SK-N-SH (cell line): ENCODE results near the gene CENPP.

Experiments
- EP300 ChIP-seq, 2 experiments: IDR thresholded peaks; 2 replicates each; pipeline versions ENCODE4 v1.4.0 to v1.6.1; 2012; ENCODE audit warnings: borderline replicate concordance in 1 of 2, low read depth in 1 of 2, low read length in 1 of 2
- FOSL2 ChIP-seq: IDR thresholded peaks from 2 replicates; pipeline ENCODE4 v1.4.0; 2012; ENCODE audit warnings: low read depth, mild to moderate bottlenecking, moderate library complexity, borderline replicate concordance
- NRF1 ChIP-seq: IDR thresholded peaks from 2 replicates; pipeline ENCODE4 v1.6.1; 2012; ENCODE audit warnings: low read depth, mild to moderate bottlenecking, low read length
- PBX3 ChIP-seq: IDR thresholded peaks from 2 replicates; pipeline ENCODE4; 2012
- RAD21 ChIP-seq: IDR thresholded peaks from 2 replicates; pipeline ENCODE4 v1.6.1; 2012; ENCODE audit warnings: mild to moderate bottlenecking, low read length
- SIN3A ChIP-seq: IDR thresholded peaks from 2 replicates; pipeline ENCODE4 v1.6.1; 2012; ENCODE audit warnings: low read depth, mild to moderate bottlenecking, low read length, moderate library complexity, borderline replicate concordance
- TEAD4 ChIP-seq: IDR thresholded peaks from 2 replicates; pipeline ENCODE4 v1.4.0; 2012; ENCODE audit warnings: mild to moderate bottlenecking, borderline replicate concordance; ENCODE audit not compliant: insufficient read depth
- TF ChIP-seq, protein P1 (sequence below): fragments of 200-600 bp; sonication (generic); IDR thresholded peaks from 2 replicates; pipeline ENCODE4 v1.6.1; 2017; ENCODE audit warnings: antibody characterized with exemption, mild to moderate bottlenecking, moderate library complexity
- TF ChIP-seq, protein P2 (sequence below): fragments of 150-350 bp; IDR thresholded peaks from 2 replicates; pipeline ENCODE4 v1.6.1; 2017; ENCODE audit warnings: antibody characterized with exemption, low read length, low read depth, borderline replicate concordance
- TF ChIP-seq, protein P3 (sequence below): IDR thresholded peaks from 2 replicates; pipeline ENCODE4 v1.4.0; 2012; ENCODE audit warnings: low read depth

DNA sequence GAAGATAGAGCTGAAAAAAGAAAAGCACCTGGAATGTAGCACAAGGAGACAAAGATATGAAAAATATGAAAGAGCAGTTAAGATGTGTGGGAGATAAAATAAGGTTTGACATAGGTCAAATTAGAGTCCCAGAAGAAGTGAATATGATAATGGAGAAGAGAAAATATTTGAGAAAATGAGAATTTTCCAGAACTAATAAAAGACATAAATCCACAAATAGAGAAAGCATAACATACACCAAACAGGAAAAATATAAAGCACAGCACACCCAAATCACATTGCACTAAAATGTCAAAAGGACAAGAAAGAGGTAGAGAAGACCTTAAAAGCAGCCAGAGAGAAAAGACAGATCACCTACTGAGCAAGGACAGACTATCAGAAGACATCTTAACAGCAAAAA lies 300.7 kb downstream of the CENPP start:
- TF ChIP-seq, protein P1, sequence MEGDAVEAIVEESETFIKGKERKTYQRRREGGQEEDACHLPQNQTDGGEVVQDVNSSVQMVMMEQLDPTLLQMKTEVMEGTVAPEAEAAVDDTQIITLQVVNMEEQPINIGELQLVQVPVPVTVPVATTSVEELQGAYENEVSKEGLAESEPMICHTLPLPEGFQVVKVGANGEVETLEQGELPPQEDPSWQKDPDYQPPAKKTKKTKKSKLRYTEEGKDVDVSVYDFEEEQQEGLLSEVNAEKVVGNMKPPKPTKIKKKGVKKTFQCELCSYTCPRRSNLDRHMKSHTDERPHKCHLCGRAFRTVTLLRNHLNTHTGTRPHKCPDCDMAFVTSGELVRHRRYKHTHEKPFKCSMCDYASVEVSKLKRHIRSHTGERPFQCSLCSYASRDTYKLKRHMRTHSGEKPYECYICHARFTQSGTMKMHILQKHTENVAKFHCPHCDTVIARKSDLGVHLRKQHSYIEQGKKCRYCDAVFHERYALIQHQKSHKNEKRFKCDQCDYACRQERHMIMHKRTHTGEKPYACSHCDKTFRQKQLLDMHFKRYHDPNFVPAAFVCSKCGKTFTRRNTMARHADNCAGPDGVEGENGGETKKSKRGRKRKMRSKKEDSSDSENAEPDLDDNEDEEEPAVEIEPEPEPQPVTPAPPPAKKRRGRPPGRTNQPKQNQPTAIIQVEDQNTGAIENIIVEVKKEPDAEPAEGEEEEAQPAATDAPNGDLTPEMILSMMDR: no peak
- TF ChIP-seq PBX3: no peak
- no peak for TF ChIP-seq NRF1
- no peak for TF ChIP-seq EP300 (IDR thresholded peaks at IDR 0.05; ENCODE audit: borderline replicate concordance in 1 of 2, low read depth in 1 of 2, low read length in 1 of 2)
- TF ChIP-seq RAD21: no peak
- TF ChIP-seq, protein P2, sequence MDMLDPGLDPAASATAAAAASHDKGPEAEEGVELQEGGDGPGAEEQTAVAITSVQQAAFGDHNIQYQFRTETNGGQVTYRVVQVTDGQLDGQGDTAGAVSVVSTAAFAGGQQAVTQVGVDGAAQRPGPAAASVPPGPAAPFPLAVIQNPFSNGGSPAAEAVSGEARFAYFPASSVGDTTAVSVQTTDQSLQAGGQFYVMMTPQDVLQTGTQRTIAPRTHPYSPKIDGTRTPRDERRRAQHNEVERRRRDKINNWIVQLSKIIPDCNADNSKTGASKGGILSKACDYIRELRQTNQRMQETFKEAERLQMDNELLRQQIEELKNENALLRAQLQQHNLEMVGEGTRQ: no peak
- TF ChIP-seq, protein P3, sequence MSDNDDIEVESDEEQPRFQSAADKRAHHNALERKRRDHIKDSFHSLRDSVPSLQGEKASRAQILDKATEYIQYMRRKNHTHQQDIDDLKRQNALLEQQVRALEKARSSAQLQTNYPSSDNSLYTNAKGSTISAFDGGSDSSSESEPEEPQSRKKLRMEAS: no peak
- no peak for TF ChIP-seq TEAD4
- TF ChIP-seq FOSL2: no peak
- no peak for TF ChIP-seq SIN3A
